Astrocyte (in vitro differentiated cells and primary cell): ENCODE data around the gene PCNX1. TPM values are rescaled to one million over a fixed set of nuclear protein-coding genes. Genes with fewer than 3 reads are reported as not detected.
A peak's percentile ranks its signal among the peaks of the same experiment; 100 is the strongest.

ENCODE experiments used
- DNase-seq: peaks from one replicate; pipeline ENCODE4 v3.0.0-alpha.2; 2010; ENCODE audit warnings: low read depth
- FAIRE-seq: peaks from 2 replicates; lab custom pipeline; 2011; peaks lifted over from hg19 to GRCh38; lab: Jason Lieb, UNC
- H2AFZ ChIP-seq: 2 replicates; pipeline ENCODE4 v1.6.0; 2012; ENCODE audit warnings: low read depth, low read length, inconsistent platforms
- H3K27ac ChIP-seq: 2 replicates; pipeline ENCODE4 v1.5.1; 2011; ENCODE audit warnings: low read depth, low read length, inconsistent platforms
- H3K27me3 ChIP-seq: 2 replicates; pipeline ENCODE4 v1.6.0; 2011; ENCODE audit warnings: low read length, inconsistent platforms; ENCODE audit not compliant: insufficient read depth
- H3K36me3 ChIP-seq: 2 replicates; pipeline ENCODE4 v1.5.1; 2011; ENCODE audit warnings: low read length, inconsistent platforms; ENCODE audit not compliant: insufficient read depth
- H3K4me1 ChIP-seq: 2 replicates; pipeline ENCODE4 v1.5.1; 2011; ENCODE audit warnings: low read length, inconsistent platforms; ENCODE audit not compliant: insufficient read depth
- H3K4me2 ChIP-seq: 2 replicates; pipeline ENCODE4 v1.6.0; 2012; ENCODE audit warnings: low read length, inconsistent platforms
- H3K4me3 ChIP-seq: 2 replicates; pipeline ENCODE4 v1.5.1; 2011; ENCODE audit warnings: low read depth, mild to moderate bottlenecking, low read length, inconsistent platforms; ENCODE audit not compliant: insufficient read depth
- H3K79me2 ChIP-seq: 2 replicates; pipeline ENCODE4 v1.6.0; 2012; ENCODE audit warnings: mild to moderate bottlenecking, low read length, inconsistent platforms; ENCODE audit not compliant: insufficient read depth
- H3K9ac ChIP-seq: 2 replicates; pipeline ENCODE4 v1.6.0; 2012; ENCODE audit warnings: mild to moderate bottlenecking, low read length, inconsistent platforms
- H3K9me3 ChIP-seq: 2 replicates; pipeline ENCODE4 v1.5.1; 2012; ENCODE audit warnings: low read depth, mild to moderate bottlenecking, low read length, inconsistent platforms; ENCODE audit not compliant: insufficient read depth
- H4K20me1 ChIP-seq: 2 replicates; pipeline ENCODE4 v1.6.0; 2012; ENCODE audit warnings: low read length, inconsistent platforms; ENCODE audit not compliant: insufficient read depth
- H3K27ac Mint-ChIP-seq: one replicate; pipeline ENCODE4 v1.8.0; 2021; ENCODE audit warnings: mild to moderate bottlenecking, mixed read lengths; ENCODE audit not compliant: unreplicated experiment
- H3K27me3 Mint-ChIP-seq: one replicate; pipeline ENCODE4 v1.8.0; 2021; ENCODE audit warnings: low read depth, mixed read lengths; ENCODE audit not compliant: unreplicated experiment
- H3K36me3 Mint-ChIP-seq: one replicate; pipeline ENCODE4 v1.8.0; 2021; ENCODE audit warnings: low read depth, mixed read lengths; ENCODE audit not compliant: unreplicated experiment
- H3K4me1 Mint-ChIP-seq: one replicate; pipeline ENCODE4 v1.8.0; 2021; ENCODE audit warnings: low read depth, mixed read lengths; ENCODE audit not compliant: unreplicated experiment
- H3K4me3 Mint-ChIP-seq: one replicate; pipeline ENCODE4 v1.8.0; 2021; ENCODE audit warnings: mild to moderate bottlenecking, moderate library complexity, mixed read lengths; ENCODE audit not compliant: unreplicated experiment
- H3K9me3 Mint-ChIP-seq: one replicate; pipeline ENCODE4 v1.8.0; 2021; ENCODE audit warnings: mild to moderate bottlenecking, mixed read lengths; ENCODE audit not compliant: unreplicated experiment
- CTCF ChIP-seq: IDR thresholded peaks from 2 replicates; pipeline ENCODE4 v1.5.1; 2011; ENCODE audit warnings: low read depth, mild to moderate bottlenecking, inconsistent platforms, low read length, moderate library complexity; ENCODE audit not compliant: insufficient read depth
- EZH2 ChIP-seq: IDR thresholded peaks from 2 replicates; pipeline ENCODE4 v1.6.1; 2012; ENCODE audit warnings: mild to moderate bottlenecking, low read length, inconsistent platforms; ENCODE audit not compliant: insufficient read depth
- total RNA-seq: library from RNA; stranded (reverse); gene quantifications from 2 replicates; pipeline ENCODE4 v1.2.1, GENCODE V29; 2021

Gene PCNX1
- total RNA-seq, 1 donor from 2014 or later = 91.3 TPM

GRCh38 chr14:70981000-70981952 lies 74.0 kb downstream of the PCNX1 start:
- Histone ChIP-seq H3K27me3 (no peaks in the 10 kb centered on the region), H3K9me3 (no peaks in the 10 kb centered on the region), H4K20me1 (peaks cover 36% of the 10 kb centered on the region), H2AFZ (no peak overlapping the region), H3K36me3 (peaks cover 20% of the 10 kb centered on the region), H3K4me1 (no peaks in the 10 kb centered on the region), H3K27ac (no peak overlapping the region), H3K4me2 (peak overlapping the region; percentile 11), H3K79me2 (peaks cover 70% of the 10 kb centered on the region), H3K4me3 (no peak overlapping the region), H3K9ac (no peak overlapping the region)
- Mint-ChIP-seq H3K27ac (no peak overlapping the region), H3K9me3 (no peaks in the 10 kb centered on the region), H3K4me1 (no peaks in the 10 kb centered on the region), H3K27me3 (no peaks in the 10 kb centered on the region), H3K4me3 (no peak overlapping the region), H3K36me3 (peaks cover 12% of the 10 kb centered on the region)
- TF ChIP-seq EZH2 (no peak), CTCF (no peak)
- DNase-seq (no peak), FAIRE-seq (no peak)

DNA sequence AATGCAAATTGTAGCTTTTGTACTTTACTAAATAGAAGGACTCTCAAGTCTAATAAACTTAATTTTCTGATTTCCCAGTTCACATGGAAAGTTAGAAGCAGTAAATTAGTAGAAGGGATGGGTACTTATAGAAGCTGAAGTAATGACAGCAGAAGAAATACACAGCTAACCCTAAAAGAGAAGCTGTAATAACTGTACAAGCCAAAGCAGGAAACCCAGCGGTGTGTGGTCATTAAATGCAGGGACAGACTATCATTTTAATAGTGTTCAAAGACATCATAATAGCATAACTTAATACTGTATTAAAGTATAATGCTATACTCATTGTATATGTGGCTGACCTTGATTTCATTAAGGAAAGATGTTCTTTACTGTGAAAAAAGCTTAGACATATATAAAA lies 74.9 kb downstream of the PCNX1 start:
- H3K4me3 Mint-ChIP-seq = no peak overlapping the region
- no peak for TF ChIP-seq CTCF
- no peak overlapping the region for H3K9ac ChIP-seq
- no peaks in the 10 kb centered on the region for H3K27me3 Mint-ChIP-seq
- peaks cover 3% of the 10 kb centered on the region for H3K4me1 Mint-ChIP-seq
- peaks cover 15% of the 10 kb centered on the region for H3K36me3 ChIP-seq
- H3K27ac Mint-ChIP-seq = no peak overlapping the region
- no peaks in the 10 kb centered on the region for H3K4me1 ChIP-seq
- H3K4me3 ChIP-seq = no peak overlapping the region
- H2AFZ ChIP-seq = no peak overlapping the region
- no peaks in the 10 kb centered on the region for H3K27me3 ChIP-seq
- H3K9me3 ChIP-seq = no peaks in the 10 kb centered on the region
- FAIRE-seq (no peak), DNase-seq (no peak)
- peaks cover 42% of the 10 kb centered on the region for H4K20me1 ChIP-seq
- H3K79me2 ChIP-seq = peaks cover 79% of the 10 kb centered on the region
- peaks cover 5% of the 10 kb centered on the region for H3K36me3 Mint-ChIP-seq
- no peak overlapping the region for H3K27ac ChIP-seq
- H3K4me2 ChIP-seq = no peak overlapping the region
- no peaks in the 10 kb centered on the region for H3K9me3 Mint-ChIP-seq

GRCh38 chr14:70987041-70987440 lies 79.8 kb downstream of the PCNX1 start:
- no peaks in the 10 kb centered on the region for H3K9me3 ChIP-seq
- H3K4me3 ChIP-seq = no peak overlapping the region
- no peak overlapping the region for H2AFZ ChIP-seq
- H3K9ac ChIP-seq = no peak overlapping the region
- H3K36me3 Mint-ChIP-seq = no peaks in the 10 kb centered on the region
- TF ChIP-seq EZH2 (no peak), CTCF (no peak)
- no peaks in the 10 kb centered on the region for H3K9me3 Mint-ChIP-seq
- H3K27ac ChIP-seq = no peak overlapping the region
- H3K27ac Mint-ChIP-seq = no peak overlapping the region
- no peaks in the 10 kb centered on the region for H3K27me3 ChIP-seq
- H4K20me1 ChIP-seq = peaks cover 32% of the 10 kb centered on the region
- no peak overlapping the region for H3K4me3 Mint-ChIP-seq
- FAIRE-seq (no peak), DNase-seq (peak; percentile 61)
- peaks cover 9% of the 10 kb centered on the region for H3K4me1 Mint-ChIP-seq
- peaks cover 4% of the 10 kb centered on the region for H3K4me1 ChIP-seq
- no peaks in the 10 kb centered on the region for H3K27me3 Mint-ChIP-seq
- H3K4me2 ChIP-seq = no peak overlapping the region
- H3K79me2 ChIP-seq = peaks cover 57% of the 10 kb centered on the region
- no peaks in the 10 kb centered on the region for H3K36me3 ChIP-seq
